Measurements from ENCODE around the gene PABPN1. TPM values are rescaled to one million over a fixed set of nuclear protein-coding genes. Genes with fewer than 3 reads are reported as not detected.
"Not testable (repeated sequence)": the region's sequence is repeated elsewhere in the genome, so short reads cannot be mapped to it uniquely, and the experiment has no call there.

Gene PABPN1
- total RNA-seq, 1 experiment from 2014 or later: 287 TPM

GRCh38 chr14:23324993-23325392 lies 3.7 kb downstream of the PABPN1 start:
- POLR2A ChIA-PET (ENCODE audit: low non-redundant PET): no interaction called here

GRCh38 chr14:23325746-23326145 lies 4.5 kb downstream of the PABPN1 start:
- H3K36me3 ChIP-seq (ENCODE audit: insufficient read depth, low read length, poor library complexity, severe bottlenecking): peaks cover 36% of the 10 kb centered on the region
- DNase-seq (ENCODE audit: low spot score); CTCF ChIA-PET; BruUV-seq (replicated peaks); H3K27me3 ChIP-seq (replicated peaks; ENCODE audit: insufficient read depth, low read depth, low read length, poor library complexity); H3K4me1 ChIP-seq (ENCODE audit: insufficient read depth, low read length, poor library complexity, severe bottlenecking); H3K4me3 ChIP-seq (ENCODE audit: low read depth, low read length, poor library complexity, severe bottlenecking); H3K9me3 ChIP-seq (ENCODE audit: low read depth, low read length, poor library complexity, severe bottlenecking); intact Hi-C loops (cut with micrococcal nuclease; ENCODE audit: unreplicated experiment): not testable (repeated sequence)
- POLR2A ChIA-PET (ENCODE audit: low non-redundant PET): interaction anchor here (0.7 kb wide), 1 partner anchor 605 kb away, joined by 3 read pairs; no protein-coding TSS in a partner anchor
- peak overlapping the region; percentile 38 for H3K27ac ChIP-seq (ENCODE audit: low read depth, low read length, poor library complexity, severe bottlenecking)

More at GRCh38 chr14:23324993-23325392, 3.7 kb downstream of the PABPN1 start:
- H3K4me1 ChIP-seq (ENCODE audit: insufficient read depth, low read length, poor library complexity, severe bottlenecking): peaks cover 13% of the 10 kb centered on the region
- no peak for TF ChIP-seq EZH2 (IDR thresholded peaks at IDR 0.05; ENCODE audit: borderline replicate concordance, low read depth, low read length, poor library complexity, severe bottlenecking)
- no peak for TF ChIP-seq CTCF (conservative IDR thresholded peaks at IDR 0.05; ENCODE audit: low read depth, low read length)
- CTCF ChIA-PET: no interaction called here
- H3K9me3 ChIP-seq (ENCODE audit: low read depth, low read length, poor library complexity, severe bottlenecking): no peaks in the 10 kb centered on the region
- no peak for DNase-seq (ENCODE audit: low spot score)
- peaks cover 37% of the 10 kb centered on the region for H3K36me3 ChIP-seq (ENCODE audit: insufficient read depth, low read length, poor library complexity, severe bottlenecking)
- no peaks in the 10 kb centered on the region for H3K27me3 ChIP-seq (replicated peaks; ENCODE audit: insufficient read depth, low read depth, low read length, poor library complexity)
- no peak overlapping the region for H3K4me3 ChIP-seq (ENCODE audit: low read depth, low read length, poor library complexity, severe bottlenecking)
- no peak overlapping the region for H3K27ac ChIP-seq (ENCODE audit: low read depth, low read length, poor library complexity, severe bottlenecking)
- BruUV-seq (replicated peaks): no TSS peak
- intact Hi-C loops (cut with micrococcal nuclease; ENCODE audit: unreplicated experiment): loop anchor here (5.0 kb wide), 2 partner anchors 42 to 142 kb away; partner anchors contain the start of genes EFS and NGDN

GRCh38 chr14:23326491-23327332 lies 5.5 kb downstream of the PABPN1 start:
- H3K36me3 ChIP-seq (ENCODE audit: insufficient read depth, low read length, poor library complexity, severe bottlenecking): peaks cover 36% of the 10 kb centered on the region
- DNase-seq (ENCODE audit: low spot score): no peak
- POLR2A ChIA-PET (ENCODE audit: low non-redundant PET): interaction anchor here (0.6 kb wide), 1 partner anchor 27 kb away, joined by 4 read pairs; no protein-coding TSS in a partner anchor
- peaks cover 10% of the 10 kb centered on the region for H3K4me1 ChIP-seq (ENCODE audit: insufficient read depth, low read length, poor library complexity, severe bottlenecking)
- H3K4me3 ChIP-seq (ENCODE audit: low read depth, low read length, poor library complexity, severe bottlenecking): no peak overlapping the region
- TF ChIP-seq EZH2 (IDR thresholded peaks at IDR 0.05; ENCODE audit: borderline replicate concordance, low read depth, low read length, poor library complexity, severe bottlenecking): no peak
- TF ChIP-seq CTCF (conservative IDR thresholded peaks at IDR 0.05; ENCODE audit: low read depth, low read length): no peak
- no peaks in the 10 kb centered on the region for H3K9me3 ChIP-seq (ENCODE audit: low read depth, low read length, poor library complexity, severe bottlenecking)
- intact Hi-C loops (cut with micrococcal nuclease; ENCODE audit: unreplicated experiment): no loop called here
- no TSS peak for BruUV-seq (replicated peaks)
- no peak overlapping the region for H3K27ac ChIP-seq (ENCODE audit: low read depth, low read length, poor library complexity, severe bottlenecking)
- H3K27me3 ChIP-seq (replicated peaks; ENCODE audit: insufficient read depth, low read depth, low read length, poor library complexity): no peaks in the 10 kb centered on the region
- CTCF ChIA-PET: no interaction called here

Measured in A673 (cell line).